ENCODE results near the gene SH3PXD2A.

DNA sequence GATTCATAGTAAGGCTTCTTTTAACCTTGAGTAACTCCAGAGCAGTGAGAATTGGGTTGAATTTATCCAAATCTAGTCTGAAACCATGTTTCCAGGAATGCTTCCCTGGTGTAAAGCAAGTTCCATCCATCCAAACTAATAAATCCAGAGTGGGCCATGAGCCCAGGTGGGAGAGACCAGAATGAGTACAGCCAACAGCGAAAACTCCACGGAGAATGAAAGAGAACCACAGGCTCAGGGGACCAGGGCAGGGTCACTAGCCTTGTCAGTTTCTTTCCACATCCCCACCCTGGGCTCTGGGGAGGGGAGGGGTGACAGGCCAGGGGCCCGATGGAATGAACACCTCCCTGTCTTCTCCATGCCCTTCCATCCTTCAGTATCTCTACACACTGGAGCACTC is 181.8 kb downstream of the SH3PXD2A start:
- TF ChIP-seq, protein P1, sequence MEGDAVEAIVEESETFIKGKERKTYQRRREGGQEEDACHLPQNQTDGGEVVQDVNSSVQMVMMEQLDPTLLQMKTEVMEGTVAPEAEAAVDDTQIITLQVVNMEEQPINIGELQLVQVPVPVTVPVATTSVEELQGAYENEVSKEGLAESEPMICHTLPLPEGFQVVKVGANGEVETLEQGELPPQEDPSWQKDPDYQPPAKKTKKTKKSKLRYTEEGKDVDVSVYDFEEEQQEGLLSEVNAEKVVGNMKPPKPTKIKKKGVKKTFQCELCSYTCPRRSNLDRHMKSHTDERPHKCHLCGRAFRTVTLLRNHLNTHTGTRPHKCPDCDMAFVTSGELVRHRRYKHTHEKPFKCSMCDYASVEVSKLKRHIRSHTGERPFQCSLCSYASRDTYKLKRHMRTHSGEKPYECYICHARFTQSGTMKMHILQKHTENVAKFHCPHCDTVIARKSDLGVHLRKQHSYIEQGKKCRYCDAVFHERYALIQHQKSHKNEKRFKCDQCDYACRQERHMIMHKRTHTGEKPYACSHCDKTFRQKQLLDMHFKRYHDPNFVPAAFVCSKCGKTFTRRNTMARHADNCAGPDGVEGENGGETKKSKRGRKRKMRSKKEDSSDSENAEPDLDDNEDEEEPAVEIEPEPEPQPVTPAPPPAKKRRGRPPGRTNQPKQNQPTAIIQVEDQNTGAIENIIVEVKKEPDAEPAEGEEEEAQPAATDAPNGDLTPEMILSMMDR (IDR thresholded peaks at IDR 0.05), result no peak
- no peak for TF ChIP-seq EZH2 (IDR thresholded peaks at IDR 0.05; ENCODE audit: borderline replicate concordance, insufficient read depth, low read depth, low read length, poor library complexity, severe bottlenecking)
